GM19397 (cell line): ENCODE data around the gene AFG3L2.

Experiments
- ATAC-seq: cut with Tn5 transposase; IDR thresholded peaks from one replicate; pipeline ENCODE4 v1.9.1; 2021; ENCODE audit warnings: mild to moderate bottlenecking, moderate library complexity; ENCODE audit not compliant: unreplicated experiment

Gene AFG3L2

DNA sequence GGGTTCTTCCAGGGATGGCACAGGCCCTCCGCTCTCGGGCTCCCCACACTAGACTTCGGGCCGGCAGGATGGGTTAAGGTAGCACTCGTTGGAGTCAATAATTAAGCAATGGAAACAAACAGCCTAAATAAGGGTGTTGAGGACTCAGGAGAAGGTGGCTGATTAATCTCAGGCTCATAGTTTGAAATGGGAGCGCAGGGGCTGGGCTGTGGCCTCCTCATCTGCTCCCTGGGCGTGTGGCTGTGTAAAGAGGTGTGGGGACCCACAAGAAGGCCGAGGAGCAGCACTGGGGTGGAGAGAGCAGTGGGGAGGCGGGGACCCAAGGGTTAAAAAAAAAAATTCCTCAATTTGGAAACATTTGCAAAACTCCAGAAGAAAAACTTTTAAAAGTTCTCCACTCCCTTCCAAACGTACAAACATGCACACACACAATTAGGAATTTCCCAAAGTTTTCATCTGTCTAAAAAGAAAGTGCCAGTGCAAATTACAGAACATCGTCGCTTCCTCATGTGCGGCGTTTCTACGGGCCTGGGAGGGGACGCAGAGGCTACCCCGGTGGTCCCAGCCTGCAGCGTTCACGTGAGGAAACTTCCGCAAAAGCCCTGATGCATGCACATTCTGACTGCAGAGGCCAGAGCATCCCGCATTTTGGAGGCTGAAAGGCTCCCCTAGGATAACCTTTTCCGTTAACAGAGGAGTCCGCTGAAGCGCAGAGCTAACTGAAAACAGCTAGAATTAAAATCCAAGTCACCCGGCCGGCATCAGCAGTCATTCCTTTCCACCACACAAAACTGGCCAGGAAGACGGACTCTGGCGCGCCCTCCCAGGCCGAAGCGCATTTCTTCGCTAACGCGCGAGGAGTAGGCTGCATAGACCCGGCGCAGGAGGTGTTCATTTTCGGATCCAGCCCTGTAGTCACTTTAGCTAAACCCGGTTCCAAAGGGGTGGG is 70.0 kb downstream of the AFG3L2 start:
- ATAC-seq: peak; percentile 11

GRCh38 chr18:12305930-12306629 is 70.9 kb downstream of the AFG3L2 start:
- ATAC-seq: no peak

DNA sequence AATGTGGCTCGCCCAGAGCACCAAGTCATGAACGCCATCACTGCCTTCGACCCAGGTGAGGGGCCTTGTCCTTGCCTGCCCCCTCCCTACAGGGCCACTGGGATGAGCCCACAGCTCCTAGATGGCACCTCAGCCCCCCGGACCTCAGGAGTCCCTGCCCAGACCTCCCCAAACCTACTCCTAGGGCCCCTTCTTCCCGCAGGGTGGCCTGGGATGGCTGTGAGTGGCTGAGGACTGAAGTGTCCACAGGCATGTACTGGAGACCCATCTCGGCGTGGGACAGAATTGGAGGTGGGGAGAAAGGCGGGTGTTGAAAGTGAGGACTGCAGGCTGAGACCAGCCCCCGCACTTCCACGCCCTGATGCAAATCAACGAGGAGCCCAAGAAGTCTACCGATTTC is 71.8 kb downstream of the AFG3L2 start:
- ATAC-seq: no peak

- no peak for ATAC-seq
Measured at GRCh38 chr18:12304351-12305210, 72.4 kb downstream of the AFG3L2 start.

DNA sequence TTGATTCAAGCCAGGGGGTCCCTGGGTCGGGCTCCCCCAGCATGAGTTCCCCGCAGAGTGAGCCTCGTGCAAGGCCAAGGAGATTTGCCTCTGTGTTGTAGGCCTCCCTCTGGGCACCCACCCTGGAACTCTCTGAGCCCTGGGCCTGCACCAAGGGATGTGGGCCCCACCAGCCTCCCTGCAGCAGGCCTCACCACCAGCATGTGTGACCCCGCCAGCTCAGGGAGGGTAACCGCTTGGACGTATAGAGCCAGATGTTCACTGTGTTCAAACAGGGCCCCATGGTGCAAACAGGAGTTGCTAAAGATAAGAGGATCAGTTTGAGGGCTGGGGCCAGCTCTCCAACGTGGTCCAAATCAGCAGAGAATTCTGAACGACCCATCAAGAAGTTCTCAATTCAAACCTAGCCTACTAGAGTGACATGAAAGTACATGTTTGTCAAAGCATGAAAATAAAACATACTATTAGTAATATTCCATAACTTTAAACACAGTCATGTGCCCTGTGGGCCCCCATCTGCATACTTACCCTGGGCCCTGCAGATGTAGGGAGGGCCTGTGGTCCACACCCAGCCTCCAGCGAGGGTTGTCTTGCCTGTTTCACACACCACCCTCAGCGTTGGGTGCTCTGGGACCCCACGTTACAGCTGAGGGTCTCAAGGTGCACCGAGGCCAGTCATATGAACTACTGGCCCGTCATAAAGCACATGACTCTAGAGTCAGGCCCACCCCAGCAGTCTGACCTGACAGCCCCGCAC is 74.5 kb downstream of the AFG3L2 start:
- no peak for ATAC-seq

DNA sequence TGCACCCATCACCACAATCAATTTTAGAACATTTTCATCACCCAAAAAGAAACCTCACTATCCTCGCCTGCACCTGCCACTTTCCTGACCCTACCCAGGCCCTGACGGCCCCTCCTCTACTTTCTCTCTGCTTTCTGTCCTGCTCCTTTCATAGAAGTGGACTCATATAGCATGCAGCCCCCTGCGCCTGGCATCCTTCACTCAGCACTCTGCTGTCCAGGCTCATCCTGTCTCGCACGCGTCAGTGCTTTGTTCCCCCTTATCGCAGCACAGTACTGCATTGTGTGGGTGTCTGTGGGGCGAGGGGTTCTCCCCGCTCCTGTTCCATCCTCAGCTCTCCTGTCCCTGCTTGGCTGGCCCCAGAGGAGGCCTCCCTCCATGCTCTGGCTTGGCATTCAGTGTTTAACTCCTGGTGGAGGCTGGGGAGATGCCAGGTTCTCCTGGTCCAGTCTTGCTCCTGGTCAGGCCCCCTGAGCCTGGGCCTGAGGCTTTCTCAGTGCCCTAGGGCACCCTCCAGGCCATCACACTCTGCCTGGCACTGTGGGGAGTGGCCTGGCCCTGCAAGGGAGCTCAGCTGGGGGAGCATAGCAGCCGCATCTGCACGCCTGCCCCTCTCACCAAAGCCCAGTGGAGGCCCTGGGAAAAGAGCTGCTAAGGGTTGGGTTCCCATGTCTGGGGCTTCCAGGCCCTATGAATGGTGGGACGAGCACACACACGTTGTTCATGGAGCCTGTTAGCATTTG is 75.6 kb downstream of the AFG3L2 start:
- no peak for ATAC-seq

GRCh38 chr18:12299862-12300261 is 77.2 kb downstream of the AFG3L2 start:
- ATAC-seq: no peak

GRCh38 chr18:12296457-12296856 is 80.6 kb downstream of the AFG3L2 start:
- ATAC-seq: no peak

DNA sequence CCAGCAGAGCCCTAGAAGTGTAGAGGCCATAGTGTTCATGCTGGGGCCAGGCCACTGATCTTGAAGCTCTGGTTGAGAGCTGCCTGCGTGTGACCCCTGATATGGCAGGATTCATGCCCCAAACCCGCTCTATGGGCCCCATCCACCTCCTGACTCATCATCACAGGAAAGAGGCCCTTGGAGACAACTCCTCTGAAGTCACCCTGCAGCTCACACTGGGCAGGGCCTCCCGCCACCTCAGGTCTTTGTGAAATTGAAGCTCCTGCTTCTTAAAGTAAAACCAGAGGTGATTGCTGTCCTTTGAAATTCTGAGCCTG is 81.0 kb downstream of the AFG3L2 start:
- no peak for ATAC-seq

DNA sequence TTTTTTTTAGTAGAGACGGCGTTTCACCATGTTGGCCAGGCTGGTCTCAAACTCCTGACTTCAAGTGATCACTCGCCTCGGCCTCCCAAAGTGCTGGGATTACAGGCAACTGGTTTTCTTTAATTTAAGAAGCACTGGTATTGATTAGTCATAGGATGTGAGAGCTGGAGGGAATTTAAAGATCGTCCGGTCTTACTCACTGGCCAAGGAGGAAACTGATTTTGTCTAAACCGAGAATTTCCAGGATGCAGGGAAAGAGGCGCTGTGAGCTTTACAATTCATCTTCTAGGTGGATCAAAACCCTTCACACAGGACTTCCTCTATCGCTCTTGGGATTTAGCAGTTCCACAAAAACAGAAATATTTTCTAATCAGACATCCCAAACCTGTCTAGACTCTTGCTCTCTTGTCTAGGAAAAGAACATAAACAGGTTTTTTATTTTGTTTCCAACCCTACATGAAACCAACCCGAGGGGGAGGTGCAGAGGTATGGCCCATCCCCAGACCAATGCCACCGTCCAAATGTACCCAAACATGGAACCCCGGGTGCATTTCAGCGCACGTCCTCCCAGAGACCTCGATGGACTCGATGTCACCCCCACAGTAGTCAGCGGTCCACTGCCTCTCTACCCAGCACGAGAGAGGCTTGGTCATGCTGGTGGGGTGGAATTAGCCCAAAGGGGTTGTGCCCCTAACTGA is 81.5 kb downstream of the AFG3L2 start:
- ATAC-seq: no peak

- no peak for ATAC-seq
Measured at GRCh38 chr18:12293831-12294230, 83.2 kb downstream of the AFG3L2 start.

DNA sequence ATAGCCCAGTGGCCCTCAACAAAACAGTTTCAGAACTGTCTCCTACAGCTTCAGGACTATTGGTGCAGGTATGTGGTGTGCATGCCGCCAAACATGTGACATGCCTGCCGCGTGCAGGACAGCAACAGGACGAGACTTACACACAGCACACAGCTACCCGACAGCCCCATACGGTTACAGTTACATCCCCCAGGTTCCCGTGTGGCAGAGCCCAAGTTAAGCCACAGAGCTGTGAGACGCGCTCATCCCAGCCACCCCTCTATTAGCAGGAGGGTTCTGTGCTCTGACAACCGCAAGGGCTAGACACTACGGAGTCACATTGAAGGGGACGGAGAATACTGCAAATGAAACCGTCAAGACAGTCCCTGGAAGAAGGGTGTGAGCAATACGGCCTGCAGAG is 85.3 kb downstream of the AFG3L2 start:
- no peak for ATAC-seq

DNA sequence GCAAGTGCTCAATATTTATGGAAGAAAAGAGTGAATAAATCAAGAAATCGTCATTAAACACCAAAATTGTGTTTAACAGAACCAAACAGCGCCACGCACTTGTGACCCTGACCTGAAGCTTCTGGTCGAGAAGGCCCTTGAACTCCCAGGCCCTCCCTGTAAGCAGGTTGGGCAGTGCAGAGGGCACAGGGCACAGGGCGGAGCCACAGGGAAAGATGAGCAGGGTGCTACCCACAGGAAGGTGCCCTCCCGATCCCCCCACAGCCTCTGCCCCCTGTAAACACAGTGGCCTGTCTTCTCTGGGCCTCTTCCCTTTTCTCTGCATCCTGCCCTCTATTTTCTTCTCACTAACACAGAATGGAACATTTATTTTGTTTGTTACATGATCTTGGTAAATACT is 85.9 kb downstream of the AFG3L2 start:
- no peak for ATAC-seq

DNA sequence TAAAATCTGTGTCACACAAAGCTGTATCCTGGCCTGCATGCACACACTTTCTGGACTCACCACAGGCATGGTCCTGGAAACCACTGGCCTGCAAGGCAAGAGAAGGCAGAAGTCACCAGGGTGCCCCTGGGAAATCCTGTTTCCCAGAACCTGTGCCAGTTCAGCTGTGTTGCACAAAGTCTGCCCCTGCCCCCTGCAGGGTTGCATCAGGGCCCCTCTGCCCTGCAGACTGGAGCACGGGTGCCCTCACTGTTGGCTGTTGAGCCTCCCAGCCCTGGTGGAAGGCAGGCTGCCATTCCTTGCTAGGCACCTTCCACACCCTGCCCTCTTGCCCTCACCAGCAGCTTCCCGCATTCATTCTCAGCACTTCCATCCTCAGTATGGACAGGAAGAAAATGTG is 86.9 kb downstream of the AFG3L2 start:
- ATAC-seq: no peak

GRCh38 chr18:12288403-12288755 is 88.6 kb downstream of the AFG3L2 start:
- ATAC-seq: no peak

DNA sequence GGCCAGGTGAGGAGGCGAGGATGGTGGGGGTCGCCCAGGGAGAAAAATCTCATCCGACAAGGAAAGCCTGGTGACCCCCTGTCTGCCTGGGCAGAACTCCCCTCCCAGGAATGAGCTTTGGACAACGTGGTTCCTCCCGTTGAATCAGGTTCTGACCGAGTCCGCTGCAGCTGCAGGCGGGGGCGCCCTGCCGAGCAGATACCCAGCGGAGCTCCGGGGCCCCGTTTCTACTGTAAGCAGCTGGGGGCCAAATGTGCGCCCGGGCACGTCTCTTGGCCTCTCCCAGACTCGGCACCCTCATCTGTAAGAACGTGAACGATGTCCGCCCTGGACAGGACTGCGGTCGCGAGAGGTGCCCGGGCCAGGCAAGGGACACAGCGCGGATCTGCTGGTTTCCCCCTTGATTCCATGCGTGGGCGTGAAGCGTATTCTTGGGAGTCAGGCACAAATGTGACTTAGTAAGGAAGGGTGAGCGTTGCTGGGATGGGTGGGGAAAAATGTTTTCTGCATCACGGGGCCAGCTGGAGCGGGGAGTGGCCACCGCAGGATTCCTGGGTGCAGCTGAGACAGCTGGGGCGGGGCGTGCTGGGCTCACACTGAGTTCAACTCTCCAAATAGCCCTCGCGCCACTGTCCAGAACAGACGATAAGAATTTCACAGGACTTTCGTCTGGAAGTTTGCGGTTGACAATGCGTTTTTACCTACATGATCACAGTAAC is 89.2 kb downstream of the AFG3L2 start:
- ATAC-seq: no peak

GRCh38 chr18:12287131-12287681 is 89.8 kb downstream of the AFG3L2 start:
- ATAC-seq: no peak

- ATAC-seq: no peak
Measured at GRCh38 chr18:12283666-12284065, 93.4 kb downstream of the AFG3L2 start.

DNA sequence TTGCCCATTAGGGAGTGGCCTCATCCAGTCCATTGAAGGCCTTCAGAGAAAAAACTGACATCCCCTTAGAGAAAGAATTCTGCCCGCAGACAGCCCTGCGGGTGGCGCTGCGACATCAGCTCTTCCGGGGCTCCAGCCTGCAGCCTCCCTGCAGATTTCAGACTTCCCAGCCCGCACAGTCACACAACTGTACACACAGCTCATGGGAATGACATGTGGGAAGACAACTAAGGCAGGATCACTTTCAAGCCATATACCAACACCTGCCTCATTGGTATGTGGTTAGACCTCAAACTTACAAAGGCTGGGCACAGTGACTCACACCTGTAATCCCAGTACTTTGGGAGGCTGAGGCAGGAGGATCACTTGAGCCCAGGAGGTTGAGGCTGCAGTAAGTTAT is 93.8 kb downstream of the AFG3L2 start:
- ATAC-seq: no peak
